Keratinocyte (primary cell): ENCODE measurements around the gene NTSR1.

Experiments
- EZH2 ChIP-seq: IDR thresholded peaks from one replicate; pipeline ENCODE4 v1.6.1; 2012; ENCODE audit warnings: inconsistent platforms, mild to moderate bottlenecking, low read length, moderate library complexity
- TF ChIP-seq, protein P1 (sequence below), 3 experiments: IDR thresholded peaks in 1 of 3; conservative IDR thresholded peaks in 1 of 3; optimal IDR thresholded peaks in 1 of 3; 2 replicates in 2 of 3; 3 replicates in 1 of 3; pipeline versions ENCODE3 to v1.5.1; 2011; ENCODE audit warnings: low read length in 3 of 3, mild to moderate bottlenecking in 3 of 3, moderate library complexity in 2 of 3, control low read depth in 1 of 3, inconsistent platforms in 1 of 3; ENCODE audit not compliant: insufficient read depth in 2 of 3; ENCODE audit errors: extremely low read depth in 1 of 3

DNA sequence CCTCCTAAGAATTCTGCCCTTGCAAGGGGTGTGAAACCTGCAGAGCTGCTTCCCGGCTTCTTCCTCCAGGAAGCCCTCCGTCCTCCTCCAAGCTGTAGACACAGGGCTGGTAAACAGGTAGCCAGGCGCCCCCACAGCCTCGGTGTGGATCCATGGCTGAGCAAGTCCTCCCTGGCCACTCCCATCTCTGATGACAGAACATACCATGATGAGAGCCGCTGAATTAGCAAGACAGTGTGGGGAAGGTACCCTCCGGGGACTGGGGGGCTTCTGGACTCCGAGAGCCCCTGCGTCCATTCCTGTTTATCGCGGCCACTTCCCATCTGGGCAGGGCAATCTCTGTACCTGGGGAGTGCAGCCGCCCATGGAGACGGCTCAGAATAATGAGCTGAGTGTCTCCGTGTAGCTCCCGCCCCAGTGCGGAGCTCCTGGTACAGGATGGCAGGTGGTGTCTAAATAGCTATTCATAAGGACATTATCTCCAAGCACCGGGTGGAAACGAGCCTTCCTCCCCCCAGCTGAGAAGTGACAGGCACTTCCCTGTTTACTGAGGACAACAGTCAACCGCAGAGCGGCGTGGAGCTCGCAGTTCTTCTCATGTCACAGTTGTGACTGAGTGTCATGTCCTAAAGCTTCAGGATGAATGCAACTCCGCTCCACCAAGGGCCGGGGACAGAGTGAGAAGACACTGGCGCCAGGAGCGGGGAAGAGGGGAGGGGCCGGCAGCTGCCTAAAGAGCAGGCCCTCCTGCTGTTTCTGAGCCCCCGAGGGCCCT lies 22.7 kb upstream of the NTSR1 start:
- TF ChIP-seq, protein P1, sequence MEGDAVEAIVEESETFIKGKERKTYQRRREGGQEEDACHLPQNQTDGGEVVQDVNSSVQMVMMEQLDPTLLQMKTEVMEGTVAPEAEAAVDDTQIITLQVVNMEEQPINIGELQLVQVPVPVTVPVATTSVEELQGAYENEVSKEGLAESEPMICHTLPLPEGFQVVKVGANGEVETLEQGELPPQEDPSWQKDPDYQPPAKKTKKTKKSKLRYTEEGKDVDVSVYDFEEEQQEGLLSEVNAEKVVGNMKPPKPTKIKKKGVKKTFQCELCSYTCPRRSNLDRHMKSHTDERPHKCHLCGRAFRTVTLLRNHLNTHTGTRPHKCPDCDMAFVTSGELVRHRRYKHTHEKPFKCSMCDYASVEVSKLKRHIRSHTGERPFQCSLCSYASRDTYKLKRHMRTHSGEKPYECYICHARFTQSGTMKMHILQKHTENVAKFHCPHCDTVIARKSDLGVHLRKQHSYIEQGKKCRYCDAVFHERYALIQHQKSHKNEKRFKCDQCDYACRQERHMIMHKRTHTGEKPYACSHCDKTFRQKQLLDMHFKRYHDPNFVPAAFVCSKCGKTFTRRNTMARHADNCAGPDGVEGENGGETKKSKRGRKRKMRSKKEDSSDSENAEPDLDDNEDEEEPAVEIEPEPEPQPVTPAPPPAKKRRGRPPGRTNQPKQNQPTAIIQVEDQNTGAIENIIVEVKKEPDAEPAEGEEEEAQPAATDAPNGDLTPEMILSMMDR (optimal IDR thresholded peaks at IDR 0.05 in 1 of 3, IDR thresholded peaks at IDR 0.05 in 1 of 3, conservative IDR thresholded peaks at IDR 0.05 in 1 of 3; ENCODE audit: extremely low read depth in 1 of 3, insufficient read depth in 2 of 3, low read length in 3 of 3) = no peak
- TF ChIP-seq EZH2 = no peak
